GM18520 (cell line): Measurements from ENCODE around the gene TMEM140.
A peak's percentile ranks its signal among the peaks of the same experiment; 100 is the strongest.
"Not testable (repeated sequence)": the region's sequence is repeated elsewhere in the genome, so short reads cannot be mapped to it uniquely, and the experiment has no call there.

ENCODE experiments used
- ATAC-seq: cut with Tn5 transposase; IDR thresholded peaks from one replicate; pipeline ENCODE4 v1.9.1; 2021; ENCODE audit not compliant: unreplicated experiment

TMEM140 gene

GRCh38 chr7:135147899-135148721, at the start of gene TMEM140:
TMEM140 (plus strand) TSS chr7:135148072; CDS start chr7:135164442, 16,370 bp downstream.
- ATAC-seq = peak; percentile 67

DNA sequence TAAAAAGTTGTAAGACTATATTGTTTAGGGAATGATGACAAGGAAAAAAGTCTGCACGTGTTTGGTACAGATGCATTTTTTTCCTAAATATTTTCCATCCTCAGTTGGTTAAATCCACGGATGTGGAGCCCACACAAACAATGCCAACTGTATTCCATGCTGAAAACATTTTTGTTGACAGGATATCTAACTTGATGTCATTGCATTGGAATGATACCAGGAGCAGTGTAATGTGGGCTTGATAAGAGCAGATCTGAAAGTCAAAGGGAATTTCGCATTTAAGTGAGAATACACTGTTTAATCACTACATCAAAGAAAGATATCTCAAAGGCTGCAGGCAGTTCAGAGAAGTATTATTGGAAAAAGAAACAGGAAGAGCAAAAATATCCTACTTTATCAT, 49.5 kb upstream of the TMEM140 start:
- no peak for ATAC-seq

- no peak for ATAC-seq
Observed at GRCh38 chr7:135100856-135101255, 47.0 kb upstream of the TMEM140 start.

- ATAC-seq = peak; percentile 92
Observed at GRCh38 chr7:135102372-135102771, 45.5 kb upstream of the TMEM140 start.

DNA sequence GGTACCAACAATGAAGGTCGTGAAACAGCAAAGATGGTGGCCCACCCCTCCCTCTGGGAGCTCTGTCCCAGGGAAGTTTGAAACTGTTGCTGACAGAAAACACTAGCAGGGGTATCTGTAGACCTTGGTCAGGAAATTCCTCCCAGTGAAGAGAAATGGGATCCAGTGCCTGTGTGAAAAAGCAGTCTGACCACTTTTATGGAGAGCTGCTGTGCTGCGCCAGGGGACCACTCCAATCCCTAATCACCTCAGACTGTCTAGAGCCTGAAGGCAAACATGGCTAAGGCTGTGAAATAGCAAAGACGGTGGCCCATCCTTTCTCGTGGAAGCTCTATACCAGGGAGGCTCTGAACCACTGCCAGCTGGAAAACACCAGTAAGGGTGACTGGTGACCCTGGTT, 38.3 kb upstream of the TMEM140 start:
- no peak for ATAC-seq

DNA sequence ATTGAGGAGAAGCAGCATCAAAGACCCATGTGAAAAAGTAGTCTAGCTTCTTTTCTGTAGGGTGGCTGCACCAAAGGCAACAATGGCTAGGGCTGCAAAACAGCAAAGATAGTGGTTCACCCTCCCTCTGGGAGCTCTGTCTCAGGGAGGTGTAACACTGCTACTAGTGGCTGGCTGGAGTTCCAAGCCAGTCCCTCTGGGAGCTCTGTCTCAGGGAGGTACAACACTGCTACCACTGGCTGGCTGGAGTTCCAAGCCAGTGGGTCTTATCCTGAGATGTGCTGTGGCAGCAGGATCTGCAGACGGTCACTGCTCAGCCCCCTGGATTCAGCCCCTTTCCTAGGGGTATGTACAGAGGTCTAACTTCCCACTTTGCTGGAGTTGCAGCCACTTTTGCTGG, 37.9 kb upstream of the TMEM140 start:
- ATAC-seq = no peak

DNA sequence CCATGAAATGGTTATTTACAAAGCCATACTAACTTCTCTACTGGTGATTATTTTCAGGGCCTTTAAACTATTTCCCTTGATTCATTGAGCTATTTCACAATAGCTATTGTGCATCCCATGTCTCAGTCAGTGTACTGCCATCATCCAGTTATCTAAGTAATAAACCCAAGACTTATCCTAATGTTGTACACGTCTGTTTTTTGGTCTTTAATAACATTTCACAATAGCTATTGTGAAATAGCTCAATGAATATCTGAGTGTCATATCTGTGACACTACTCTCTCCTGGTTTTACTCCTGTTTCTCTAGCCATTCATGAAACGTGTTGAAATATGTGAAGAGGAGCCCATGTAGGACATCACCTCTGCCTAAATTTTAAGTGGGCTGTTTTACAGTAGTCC, 36.5 kb upstream of the TMEM140 start:
- ATAC-seq = no peak

GRCh38 chr7:135114622-135115021, 33.2 kb upstream of the TMEM140 start:
- ATAC-seq = no peak

DNA sequence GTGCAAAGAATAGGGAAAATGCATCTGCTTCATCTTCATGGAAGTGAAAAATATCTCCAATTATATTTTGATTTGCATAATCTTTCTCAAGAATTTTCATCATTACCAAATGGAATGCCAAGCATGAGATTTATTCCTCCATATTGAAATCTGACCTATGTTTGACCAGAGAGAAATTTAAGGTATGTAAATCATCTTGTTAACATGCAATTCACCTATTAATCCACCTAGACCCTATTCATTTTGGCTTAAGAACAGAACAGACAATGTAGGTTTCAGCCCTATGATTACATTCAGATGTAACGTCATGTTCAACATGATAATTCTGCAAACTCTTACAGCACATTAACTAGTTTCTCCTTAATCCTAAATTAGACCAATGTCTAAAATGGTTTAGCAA, 30.8 kb upstream of the TMEM140 start:
- ATAC-seq = no peak

DNA sequence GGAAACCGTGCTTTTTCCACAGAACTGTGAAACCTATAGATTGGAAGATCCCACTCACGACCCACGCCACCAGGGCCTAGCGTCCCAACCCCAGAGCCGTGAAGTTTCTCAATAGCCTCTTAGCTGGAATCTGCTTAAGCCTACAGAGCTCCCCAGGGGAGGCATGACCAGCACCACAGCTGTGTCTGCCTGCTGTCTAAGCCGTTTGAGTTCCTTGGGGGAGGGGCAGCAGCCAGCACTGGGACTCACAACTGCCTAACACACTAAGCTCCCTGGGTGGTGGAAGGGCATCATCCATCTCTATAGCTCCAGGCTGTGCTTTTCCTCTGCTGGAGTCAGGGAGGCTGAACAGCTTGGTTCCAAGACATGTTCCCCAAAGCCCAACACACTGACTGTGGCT, 26.0 kb upstream of the TMEM140 start:
- no peak for ATAC-seq

DNA sequence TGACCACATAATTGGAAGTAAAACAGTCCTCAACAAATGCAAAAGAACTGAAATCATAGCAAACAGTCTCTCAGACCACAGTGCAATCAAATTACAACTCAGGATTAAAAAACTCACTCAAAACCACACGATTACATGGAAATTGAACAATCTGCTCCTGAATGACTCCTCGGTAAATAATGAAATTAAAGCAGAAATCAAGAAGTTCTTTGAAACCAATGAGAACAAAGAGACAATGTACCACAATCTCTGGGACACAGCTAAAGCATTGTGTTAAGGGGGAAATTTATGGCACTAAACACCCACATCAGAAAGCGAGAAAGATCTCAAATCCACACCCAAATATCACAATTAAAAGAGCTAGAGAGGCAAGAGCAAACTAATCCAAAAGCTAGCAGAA, 23.2 kb upstream of the TMEM140 start:
- ATAC-seq = not testable (repeated sequence)

DNA sequence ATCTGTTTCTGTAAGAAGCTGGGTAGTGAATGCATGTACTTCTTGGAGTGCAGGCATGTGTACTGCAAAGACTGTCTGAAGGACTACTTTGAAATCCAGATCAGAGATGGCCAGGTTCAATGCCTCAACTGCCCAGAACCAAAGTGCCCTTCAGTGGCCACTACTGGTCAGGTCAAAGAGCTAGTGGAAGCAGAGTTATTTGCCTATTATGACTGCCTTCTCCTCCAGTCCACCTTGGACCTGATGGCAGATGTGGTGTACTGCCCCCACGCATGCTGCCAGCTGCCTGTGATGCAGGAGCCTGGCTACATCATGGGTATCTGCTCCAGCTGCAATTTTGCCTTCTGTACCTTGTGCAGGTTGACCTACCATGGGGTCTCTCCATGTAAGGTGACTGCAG, 18.9 kb upstream of the TMEM140 start:
- ATAC-seq = no peak

GRCh38 chr7:135129579-135129978, 18.3 kb upstream of the TMEM140 start:
- no peak for ATAC-seq

DNA sequence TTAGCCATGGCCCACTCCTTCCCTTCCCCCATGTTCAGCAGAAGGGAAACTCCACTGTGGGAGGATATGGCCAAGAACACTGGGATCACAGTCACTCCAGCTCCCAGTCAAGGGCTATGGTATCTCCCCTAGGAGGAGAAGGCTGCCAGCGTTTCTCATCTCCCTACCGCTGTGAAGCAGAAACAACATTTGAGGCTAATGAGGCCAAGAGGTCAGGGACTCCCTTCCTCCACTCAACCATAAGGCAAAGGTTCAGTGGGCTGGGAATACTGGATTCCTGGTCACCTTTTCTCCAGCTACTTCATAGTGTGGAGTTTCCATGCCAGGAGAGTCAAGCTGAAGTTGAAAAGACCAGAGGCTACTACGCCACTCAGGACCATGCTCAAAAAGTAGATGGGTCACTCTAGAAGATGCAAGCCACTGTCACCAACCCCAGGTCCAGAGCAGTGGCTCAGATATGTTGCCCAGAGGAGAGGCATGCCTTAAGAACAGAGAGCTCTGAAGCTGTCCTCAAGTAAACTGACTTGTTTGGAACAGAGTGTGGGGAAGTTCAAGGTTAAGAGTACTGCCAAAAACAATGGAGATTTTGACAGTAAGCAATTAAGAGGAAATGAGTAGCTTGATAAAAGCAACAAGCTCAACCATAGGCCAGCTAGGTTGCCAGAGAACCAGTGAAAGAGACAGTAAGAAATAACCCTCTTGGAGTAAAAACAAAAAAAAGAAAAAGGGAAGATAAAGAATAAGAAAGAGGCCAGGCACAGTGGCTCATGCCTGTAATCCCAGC, 3.8 kb upstream of the TMEM140 start:
- no peak for ATAC-seq

- no peak for ATAC-seq
Observed at GRCh38 chr7:135147341-135147898, 452 bp upstream of the TMEM140 start.

GRCh38 chr7:135150072-135150782, 2.4 kb downstream of the TMEM140 start:
- no peak for ATAC-seq

DNA sequence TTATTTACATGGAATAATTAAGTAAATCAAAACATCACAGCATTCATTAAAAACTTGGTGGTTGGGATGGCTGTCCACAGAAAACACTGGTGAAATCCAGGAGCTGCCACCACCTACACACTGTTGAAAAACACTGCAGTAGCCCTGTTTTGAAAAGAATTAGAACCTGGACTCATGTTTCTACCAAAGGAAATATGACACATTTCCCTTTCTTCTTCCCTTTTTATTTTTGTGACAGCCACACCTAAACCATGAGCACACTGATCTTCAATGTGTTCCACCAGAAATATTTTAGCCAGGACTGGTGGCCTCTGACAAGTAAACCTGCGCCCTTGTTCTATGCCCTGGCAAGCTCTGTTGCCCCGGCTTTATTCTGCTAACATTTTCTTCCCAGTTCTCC, 3.3 kb downstream of the TMEM140 start:
- no peak for ATAC-seq

DNA sequence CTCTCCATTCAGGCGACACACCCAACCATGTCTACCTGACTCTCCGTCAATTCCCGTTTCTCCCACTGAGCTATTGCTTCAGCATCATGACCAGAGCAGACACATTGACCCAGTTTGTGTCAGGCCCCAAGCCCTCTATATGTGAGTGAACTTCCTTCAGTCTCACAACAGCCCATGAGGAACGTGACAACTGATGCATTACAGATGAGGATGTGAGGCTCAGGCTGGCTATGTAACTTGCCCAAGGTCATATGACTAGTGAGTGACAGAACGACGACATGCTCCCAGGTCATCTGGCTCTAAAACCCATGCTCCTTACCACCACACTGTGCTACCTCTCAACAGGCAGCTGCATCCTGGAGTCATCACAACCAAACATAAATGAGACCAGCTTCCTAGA, 3.7 kb downstream of the TMEM140 start:
- no peak for ATAC-seq

DNA sequence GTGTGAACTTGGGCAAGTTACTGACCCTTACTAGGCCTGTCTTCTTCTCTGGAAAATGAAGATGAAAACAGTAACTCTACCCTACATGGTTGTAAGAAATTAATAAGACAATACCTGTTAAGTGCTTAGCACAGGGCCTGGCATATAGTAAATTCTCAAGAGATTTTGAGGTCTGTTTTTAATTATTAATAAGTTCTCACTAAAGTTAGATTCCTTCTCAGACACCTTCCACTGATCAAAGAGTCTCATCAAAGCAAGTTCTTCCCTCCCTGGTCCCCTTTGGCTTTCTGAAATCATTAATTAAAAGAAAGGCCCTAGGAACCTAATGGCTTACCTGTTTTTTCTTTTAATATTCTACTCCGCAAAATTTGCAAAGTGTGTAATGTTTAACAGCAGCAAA, 4.6 kb downstream of the TMEM140 start:
- ATAC-seq = no peak

GRCh38 chr7:135154734-135155133, 6.9 kb downstream of the TMEM140 start:
- ATAC-seq = no peak

DNA sequence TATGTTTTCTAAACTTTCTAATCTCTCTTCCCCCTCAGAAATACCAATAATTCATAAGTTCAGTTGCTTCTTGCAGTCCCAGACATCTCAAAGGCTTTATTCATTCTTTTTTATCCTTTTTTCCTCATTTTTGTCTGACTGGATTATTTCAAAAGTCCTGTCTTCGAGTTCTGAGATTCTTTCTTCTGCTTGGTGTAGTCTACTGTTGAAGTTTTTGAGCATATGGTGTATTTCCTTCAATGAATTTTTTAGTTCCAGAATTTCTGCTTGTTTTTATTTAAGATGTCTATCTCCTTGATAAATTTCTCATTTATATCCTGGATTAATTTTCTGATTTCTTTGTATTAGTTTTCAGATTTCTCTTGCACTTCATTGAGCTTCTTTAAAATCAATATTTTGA, 8.4 kb downstream of the TMEM140 start:
- no peak for ATAC-seq
